Esophagus muscularis mucosa (tissue), 4 donors: ENCODE data around the gene SEC16A. TPM values are rescaled to one million over a fixed set of nuclear protein-coding genes. Genes with fewer than 3 reads are reported as not detected.

Source experiments
- DNase-seq: peaks from one replicate; pipeline ENCODE4 v3.0.0-alpha.2; 2017; ENCODE audit errors: extremely low spot score
- H3K27ac ChIP-seq, 4 donors: fragments of 200-600 bp; sonication (generic); replicated peaks in 1 of 4; 1 replicate in 3 of 4; 2 replicates in 1 of 4; pipeline ENCODE4 v1.5.1; 2016 to 2019; ENCODE audit warnings: mild to moderate bottlenecking in 1 of 4
- H3K27me3 ChIP-seq, 4 donors: fragments of 200-600 bp; sonication (generic); one replicate each; pipeline versions ENCODE4 v1.5.1 to v1.6.0; 2016 to 2019
- H3K36me3 ChIP-seq, 4 donors: fragments of 200-600 bp; sonication (generic); one replicate each; pipeline ENCODE4 v1.5.1; 2016 to 2019
- H3K4me1 ChIP-seq, 4 donors: fragments of 200-600 bp; sonication (generic); one replicate each; pipeline ENCODE4 v1.5.1; 2016 to 2019
- H3K4me3 ChIP-seq, 4 donors: fragments of 200-600 bp; sonication (generic); 1 replicate in 2 of 4; 2 replicates in 2 of 4; pipeline ENCODE4 v1.5.1; 2016 to 2019; ENCODE audit warnings: mild to moderate bottlenecking in 4 of 4, moderate library complexity in 1 of 4
- H3K9me3 ChIP-seq, 4 donors: fragments of 200-600 bp; sonication (generic); 1 replicate in 3 of 4; 2 replicates in 1 of 4; pipeline ENCODE4 v1.5.1; 2016 to 2019
- EP300 ChIP-seq: sonication (generic); formaldehyde crosslinking; IDR thresholded peaks from one replicate; pipeline ENCODE4 v1.6.1; 2017; ENCODE audit warnings: antibody characterized with exemption
- POLR2A ChIP-seq: fragments of 450-650 bp; IDR thresholded peaks from one replicate; pipeline ENCODE4 v1.6.1; 2017; ENCODE audit warnings: antibody characterized with exemption, moderate library complexity, mild to moderate bottlenecking, low read depth
- POLR2AphosphoS5 ChIP-seq, 2 donors: sonication (generic); formaldehyde crosslinking; IDR thresholded peaks; one replicate each; pipeline ENCODE4 v1.6.1; 2017; ENCODE audit warnings: antibody characterized with exemption in 2 of 2
- WGBS: methylation state at CpG from one replicate; pipeline ENCODE4 v1.1.5; 2018; 5-methylcytosine and 5-hydroxymethylcytosine counted together
- intact Hi-C: fragments of 100-400 bp; cut with DNase I; formaldehyde crosslinking; loops from one replicate; pipeline ENCODE4 v1.15.1; 2023
- total RNA-seq, 4 donors: library from RNA; depleted of rRNA; stranded (reverse); fragments of >200 nt; gene quantifications; one replicate each; pipeline versions ENCODE4 v1.1.0 to v1.2.1, GENCODE V29; 2016
- TF ChIP-seq, protein P1 (sequence below), 3 experiments: fragments of 200-600 bp in 2 of 3; fragments of 450-650 bp in 1 of 3; sonication (generic) in 2 of 3; IDR thresholded peaks; one replicate each; pipeline ENCODE4 v1.5.1; 2017 to 2019; ENCODE audit warnings: antibody characterized with exemption in 3 of 3, mild to moderate bottlenecking in 2 of 3, moderate library complexity in 1 of 3

The SEC16A gene
- total RNA-seq, 4 donors from 2014 or later: 43.2 to 62.3 (median 51.3) TPM

DNA sequence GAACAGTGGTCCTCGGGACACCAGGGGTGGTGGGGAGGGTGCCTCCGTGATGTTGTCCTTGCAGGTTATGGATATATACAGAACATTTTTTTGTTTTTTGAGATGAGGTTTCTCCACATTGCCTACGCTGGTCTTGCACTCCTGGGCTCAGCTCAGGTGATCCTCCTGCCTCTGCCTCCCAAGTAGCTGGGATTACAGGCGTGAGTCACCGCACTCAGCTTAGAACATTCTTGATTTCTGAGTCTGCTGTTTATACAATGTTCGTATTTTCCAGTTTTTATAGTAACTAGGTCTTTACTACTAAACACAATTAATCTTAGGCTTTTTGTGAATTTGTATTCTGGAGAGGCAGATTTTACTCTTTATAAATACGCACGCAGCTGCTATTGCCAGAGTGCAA is 66.4 kb downstream of the SEC16A start:
- TF ChIP-seq POLR2AphosphoS5 (IDR thresholded peaks at IDR 0.05) (no peak), EP300 (no peak), POLR2A (no peak)
- TF ChIP-seq, protein P1, sequence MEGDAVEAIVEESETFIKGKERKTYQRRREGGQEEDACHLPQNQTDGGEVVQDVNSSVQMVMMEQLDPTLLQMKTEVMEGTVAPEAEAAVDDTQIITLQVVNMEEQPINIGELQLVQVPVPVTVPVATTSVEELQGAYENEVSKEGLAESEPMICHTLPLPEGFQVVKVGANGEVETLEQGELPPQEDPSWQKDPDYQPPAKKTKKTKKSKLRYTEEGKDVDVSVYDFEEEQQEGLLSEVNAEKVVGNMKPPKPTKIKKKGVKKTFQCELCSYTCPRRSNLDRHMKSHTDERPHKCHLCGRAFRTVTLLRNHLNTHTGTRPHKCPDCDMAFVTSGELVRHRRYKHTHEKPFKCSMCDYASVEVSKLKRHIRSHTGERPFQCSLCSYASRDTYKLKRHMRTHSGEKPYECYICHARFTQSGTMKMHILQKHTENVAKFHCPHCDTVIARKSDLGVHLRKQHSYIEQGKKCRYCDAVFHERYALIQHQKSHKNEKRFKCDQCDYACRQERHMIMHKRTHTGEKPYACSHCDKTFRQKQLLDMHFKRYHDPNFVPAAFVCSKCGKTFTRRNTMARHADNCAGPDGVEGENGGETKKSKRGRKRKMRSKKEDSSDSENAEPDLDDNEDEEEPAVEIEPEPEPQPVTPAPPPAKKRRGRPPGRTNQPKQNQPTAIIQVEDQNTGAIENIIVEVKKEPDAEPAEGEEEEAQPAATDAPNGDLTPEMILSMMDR (IDR thresholded peaks at IDR 0.05): no peak
- DNase-seq: no peak
- WGBS: 91% methylated on average over 8 of the region's 8 CpGs
- Histone ChIP-seq H3K27me3 (no peaks in the 10 kb centered on the region), H3K9me3 (no peaks in the 10 kb centered on the region), H3K27ac (no peak overlapping the region), H3K4me1 (peaks cover 6 to 15% (median 10%) of the 10 kb centered on the region in 4 donors), H3K36me3 (peaks cover 69 to 97% (median 91%) of the 10 kb centered on the region in 4 donors), H3K4me3 (no peak overlapping the region)
- intact Hi-C loops: no loop called here

DNA sequence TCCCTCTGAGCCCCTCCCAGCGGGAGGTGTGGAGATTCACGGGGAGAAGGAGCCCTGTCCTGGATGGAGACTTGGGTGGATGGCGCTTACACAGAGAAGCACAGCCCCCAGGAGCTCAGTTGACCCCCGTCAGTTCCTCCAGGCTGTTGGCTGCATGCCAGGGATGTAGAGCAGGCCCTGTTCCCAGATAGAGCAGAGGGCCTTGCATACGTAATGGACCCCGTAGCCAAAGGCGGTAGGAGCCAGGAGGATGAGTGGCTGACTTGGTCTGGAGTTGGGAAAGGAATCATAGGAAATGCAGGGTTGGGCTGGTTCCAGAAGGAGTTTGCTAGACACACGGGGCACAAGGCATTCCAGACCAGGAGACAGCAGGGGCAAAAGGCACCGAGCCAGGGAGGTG is 69.9 kb downstream of the SEC16A start:
- Histone ChIP-seq H3K9me3 (no peaks in the 10 kb centered on the region), H3K4me3 (no peak overlapping the region), H3K27ac (no peak overlapping the region), H3K36me3 (peaks cover 40 to 63% (median 57%) of the 10 kb centered on the region in 4 donors), H3K4me1 (peaks cover 22 to 40% (median 32%) of the 10 kb centered on the region in 4 donors), H3K27me3 (no peaks in the 10 kb centered on the region)
- WGBS: 62% methylated on average over 8 of the region's 9 CpGs
- DNase-seq: no peak
- intact Hi-C loops: no loop called here
- TF ChIP-seq POLR2AphosphoS5 (IDR thresholded peaks at IDR 0.05) (no peak), POLR2A (no peak)
- TF ChIP-seq, protein P1 (IDR thresholded peaks at IDR 0.05): no peak

DNA sequence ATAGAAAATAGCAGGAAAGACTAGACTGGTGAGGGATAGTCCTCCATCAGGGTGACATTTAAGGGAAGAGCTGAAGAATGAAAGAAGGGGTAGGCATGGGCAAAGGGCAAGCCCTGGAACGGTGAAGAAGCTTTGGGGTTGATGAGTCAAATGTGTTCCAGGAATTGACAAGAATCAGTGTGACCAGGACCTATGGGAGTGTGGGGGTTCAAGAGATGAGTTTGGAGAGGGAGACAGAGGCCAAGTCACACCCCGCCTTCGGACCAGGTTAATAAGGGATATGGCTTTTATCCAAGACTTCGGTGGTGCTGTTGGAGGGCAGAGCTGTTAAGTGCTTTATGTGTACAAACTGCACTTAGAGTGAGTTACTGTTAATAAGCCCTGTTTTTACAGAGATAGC is 71.5 kb downstream of the SEC16A start:
- peaks cover 22 to 40% (median 32%) of the 10 kb centered on the region in 4 donors for H3K4me1 ChIP-seq
- peak overlapping the region; percentile 87 to 99 (median 94) for H3K4me3 ChIP-seq
- H3K27ac ChIP-seq: peak overlapping the region in 2 of 4 donors; percentile 84 to 89
- peaks cover 33 to 63% (median 55%) of the 10 kb centered on the region in 4 donors for H3K36me3 ChIP-seq
- intact Hi-C loops: no loop called here
- WGBS: 65% methylated on average over 4 of the region's 4 CpGs
- H3K27me3 ChIP-seq: no peaks in the 10 kb centered on the region
- no peaks in the 10 kb centered on the region for H3K9me3 ChIP-seq
- TF ChIP-seq POLR2A (no peak), POLR2AphosphoS5 (IDR thresholded peaks at IDR 0.05) (no peak), EP300 (no peak)
- TF ChIP-seq, protein P1 (IDR thresholded peaks at IDR 0.05): no peak
- no peak for DNase-seq

DNA sequence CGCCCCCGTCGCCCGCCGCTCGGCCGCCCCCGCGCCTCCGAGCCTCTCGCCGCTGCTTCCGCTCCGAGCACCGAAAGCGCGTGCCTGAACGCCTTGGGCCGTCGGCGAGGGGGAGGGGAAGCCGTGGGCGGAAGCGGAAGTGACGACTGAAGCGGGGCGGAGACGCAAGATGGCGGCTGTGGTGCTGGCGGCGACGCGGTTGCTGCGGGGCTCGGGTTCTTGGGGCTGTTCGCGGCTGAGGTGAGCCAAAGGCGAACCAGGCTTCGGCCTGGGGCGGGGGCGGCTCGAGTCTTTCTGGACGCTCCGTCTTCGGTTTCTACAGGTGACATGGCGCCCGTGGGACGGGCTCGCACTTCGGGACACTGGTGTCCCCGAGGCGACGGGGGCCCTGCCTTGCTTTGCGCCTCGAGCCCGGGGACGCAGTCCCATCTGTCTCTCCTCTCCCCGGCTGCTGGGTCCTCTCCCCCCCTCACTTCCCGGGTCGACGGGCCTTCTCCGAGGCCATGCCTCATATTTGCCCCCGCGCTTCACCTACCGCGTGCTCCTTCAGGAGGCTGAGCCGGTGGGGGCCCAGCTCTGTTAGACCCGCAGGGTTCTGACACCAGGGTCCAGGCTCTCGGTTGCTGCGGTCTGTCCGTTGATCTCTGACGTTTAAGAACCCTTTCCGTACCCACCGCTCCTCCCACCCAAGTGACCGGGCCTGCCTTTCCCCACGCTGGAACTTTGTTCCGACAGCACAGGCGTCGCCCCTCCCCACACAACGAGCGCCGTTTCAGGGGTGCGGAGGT is 72.1 kb downstream of the SEC16A start, which contains the start of the genes ENTR1 and PMPCA:
Gene ENTR1, minus strand, starts transcription at position 115 of the 788 bp plus-strand sequence. CDS start 217 bp downstream, outside the sequence.
Gene PMPCA, plus strand, starts transcription at position 159 of the 788 bp plus-strand sequence. Its CDS starts 11 bp downstream, at position 170.
- intact Hi-C loops: no loop called here
- TF ChIP-seq EP300 (no peak), POLR2A (peak; percentile 87), POLR2AphosphoS5 (IDR thresholded peaks at IDR 0.05) (peak; percentile 98 to 99)
- TF ChIP-seq, protein P1 (IDR thresholded peaks at IDR 0.05): peak in 1 of 3 experiments; percentile 15

More for the DNA sequence above, 72.1 kb downstream of the SEC16A start, which contains the start of the genes ENTR1 and PMPCA:
- Histone ChIP-seq H3K27me3 (no peaks in the 10 kb centered on the region), H3K27ac (peak within 1 kb of the TSS; percentile 84 to 91 (median 88)), H3K36me3 (peaks cover 26 to 63% (median 55%) of the 10 kb centered on the region in 4 donors), H3K4me3 (peak within 1 kb of the TSS; percentile 87 to 99 (median 94)), H3K9me3 (no peaks in the 10 kb centered on the region), H3K4me1 (peaks cover 22 to 40% (median 32%) of the 10 kb centered on the region in 4 donors)
- WGBS: 1% methylated on average over 35 of the region's 83 CpGs
- peak; percentile 97 for DNase-seq
